Activated T-helper 17 cell treated with anti-CD3 and anti-CD28 coated beads, Interleukin-2, amount 50 U/mL, for 72 hours (primary cell): ENCODE measurements around the gene SHE. TPM values are rescaled to one million over a fixed set of nuclear protein-coding genes. Genes with fewer than 3 reads are reported as not detected.

ENCODE experiments used
- ATAC-seq: fragments of 150-1000 bp; cut with Tn5 transposase; replicated peaks from 2 replicates; pipeline ENCODE4 v1.10.0; 2021; ENCODE audit warnings: mild to moderate bottlenecking, moderate library complexity
- H3K27ac Mint-ChIP-seq: one replicate; pipeline ENCODE4 v1.8.0; 2022; ENCODE audit warnings: mixed read lengths
- H3K27me3 Mint-ChIP-seq: one replicate; pipeline ENCODE4 v1.8.0; 2022; ENCODE audit warnings: mixed read lengths
- H3K36me3 Mint-ChIP-seq: one replicate; pipeline ENCODE4 v1.8.0; 2022; ENCODE audit warnings: low read depth, mild to moderate bottlenecking, mixed read lengths
- H3K4me1 Mint-ChIP-seq: one replicate; pipeline ENCODE4 v1.8.0; 2022; ENCODE audit warnings: mixed read lengths
- H3K4me3 Mint-ChIP-seq: one replicate; pipeline ENCODE4 v1.8.0; 2022; ENCODE audit warnings: mild to moderate bottlenecking, mixed read lengths
- H3K9me3 Mint-ChIP-seq: one replicate; pipeline ENCODE4 v1.8.0; 2022; ENCODE audit warnings: mixed read lengths
- total RNA-seq, 2 donors: library from RNA; stranded (reverse); gene quantifications; one replicate each; pipeline ENCODE4 v1.2.3, GENCODE V29; 2022

Gene SHE
- total RNA-seq, 2 donors from 2014 or later = 0.03 TPM; not detected in 1

DNA sequence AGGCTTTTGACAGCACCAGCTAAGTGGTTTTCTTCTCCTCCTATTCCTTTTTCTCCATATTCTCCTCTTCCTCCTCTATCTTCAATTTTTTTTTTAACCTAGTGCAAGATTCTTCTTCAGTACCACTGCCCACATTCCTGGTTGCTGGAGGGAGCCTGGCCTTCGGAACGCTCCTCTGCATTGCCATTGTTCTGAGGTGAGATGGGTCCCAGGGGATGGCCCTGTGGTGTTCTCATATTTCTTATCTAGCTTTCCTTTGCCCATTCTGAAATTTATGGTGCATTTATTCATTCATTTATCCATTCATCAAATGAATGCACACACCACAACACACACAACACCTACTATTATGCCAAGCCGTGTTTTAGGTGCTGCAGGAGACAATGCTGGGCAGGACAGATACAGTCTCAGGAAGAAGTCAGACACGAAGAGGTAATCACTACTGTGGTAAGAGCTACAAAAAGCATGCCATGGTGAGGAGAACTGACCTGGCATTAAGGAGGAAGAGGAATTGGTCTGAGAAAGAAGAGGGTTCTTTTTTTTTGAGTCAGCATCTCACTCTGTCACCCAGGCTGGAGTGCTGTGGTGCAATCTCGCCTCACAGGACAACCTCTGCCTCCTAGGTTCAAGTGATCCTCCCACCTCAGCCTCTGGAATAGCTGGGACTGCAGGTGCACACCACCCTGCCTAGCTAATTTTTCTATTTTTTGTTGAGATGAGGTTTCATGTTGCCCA lies 47.7 kb downstream of the SHE start:
- Mint-ChIP-seq H3K27ac (no peak overlapping the region), H3K4me1 (peaks cover 27% of the 10 kb centered on the region), H3K9me3 (no peaks in the 10 kb centered on the region), H3K27me3 (no peaks in the 10 kb centered on the region), H3K36me3 (peaks cover 99% of the 10 kb centered on the region), H3K4me3 (peak overlapping the region; percentile 43)
- ATAC-seq = peak; percentile 23

DNA sequence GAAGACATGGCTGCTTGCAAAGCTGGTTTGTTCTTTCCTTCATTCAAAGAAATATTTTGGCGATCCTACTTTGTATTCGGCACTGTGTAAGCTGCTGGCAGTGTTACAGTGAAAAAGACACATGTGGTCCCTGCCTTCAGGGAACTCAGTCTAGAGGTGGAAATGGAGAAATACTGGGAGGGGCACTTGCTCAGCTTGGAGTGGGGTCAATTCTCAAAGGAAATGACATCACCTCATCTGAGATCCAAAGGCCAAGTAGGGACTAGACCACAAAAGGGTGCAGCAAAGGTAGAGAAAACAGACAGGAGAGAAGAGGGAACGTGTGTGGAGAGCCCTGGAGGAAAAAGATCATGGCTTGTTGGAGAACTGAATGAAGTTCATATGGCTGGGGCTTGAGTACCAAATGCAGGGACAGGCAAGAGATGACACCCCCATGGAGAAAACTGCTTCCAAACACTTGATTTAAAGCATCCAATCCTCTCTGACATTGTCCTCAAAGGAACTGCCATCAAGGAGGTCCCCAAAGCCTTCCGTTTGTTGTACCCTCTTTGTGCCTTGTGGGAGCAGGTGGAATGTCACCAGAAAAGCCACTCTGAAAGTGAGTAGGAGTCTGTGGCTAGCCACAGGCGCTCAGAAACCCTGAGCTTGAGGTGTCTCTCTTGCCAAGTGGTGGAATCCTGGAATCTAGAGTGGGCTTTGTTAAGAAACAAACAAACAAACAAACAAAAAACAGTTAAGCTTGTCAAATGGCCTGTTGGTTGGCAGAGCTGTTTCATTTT lies 48.4 kb downstream of the SHE start:
- no peak overlapping the region for H3K27ac Mint-ChIP-seq
- ATAC-seq = peak; percentile 68
- peak overlapping the region; percentile 43 for H3K4me3 Mint-ChIP-seq
- no peaks in the 10 kb centered on the region for H3K9me3 Mint-ChIP-seq
- H3K27me3 Mint-ChIP-seq = no peaks in the 10 kb centered on the region
- peaks cover 97% of the 10 kb centered on the region for H3K36me3 Mint-ChIP-seq
- H3K4me1 Mint-ChIP-seq = peaks cover 27% of the 10 kb centered on the region

DNA sequence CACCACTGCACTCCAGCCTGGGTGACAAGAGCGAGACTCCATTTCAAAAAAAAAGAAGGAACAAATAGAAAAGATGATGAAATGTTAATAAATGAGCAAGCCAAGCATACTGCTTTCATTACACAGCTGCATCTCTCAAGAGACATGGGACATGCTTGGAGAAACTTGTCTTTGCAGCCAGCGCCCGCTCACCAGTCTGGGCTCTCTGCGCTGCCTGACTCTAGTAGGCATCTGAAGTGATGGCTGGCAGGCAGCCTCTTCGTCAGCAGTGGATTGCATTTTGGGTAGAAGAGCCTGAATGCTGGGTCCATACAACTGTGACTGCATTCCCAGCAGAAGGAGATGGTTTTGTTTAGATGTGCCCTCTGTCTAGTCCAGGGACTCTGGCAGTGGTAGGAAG lies 49.1 kb downstream of the SHE start:
- Mint-ChIP-seq H3K4me3 (peak overlapping the region; percentile 43), H3K36me3 (peaks cover 96% of the 10 kb centered on the region), H3K9me3 (no peaks in the 10 kb centered on the region), H3K27ac (no peak overlapping the region), H3K4me1 (peaks cover 27% of the 10 kb centered on the region), H3K27me3 (no peaks in the 10 kb centered on the region)
- no peak for ATAC-seq

DNA sequence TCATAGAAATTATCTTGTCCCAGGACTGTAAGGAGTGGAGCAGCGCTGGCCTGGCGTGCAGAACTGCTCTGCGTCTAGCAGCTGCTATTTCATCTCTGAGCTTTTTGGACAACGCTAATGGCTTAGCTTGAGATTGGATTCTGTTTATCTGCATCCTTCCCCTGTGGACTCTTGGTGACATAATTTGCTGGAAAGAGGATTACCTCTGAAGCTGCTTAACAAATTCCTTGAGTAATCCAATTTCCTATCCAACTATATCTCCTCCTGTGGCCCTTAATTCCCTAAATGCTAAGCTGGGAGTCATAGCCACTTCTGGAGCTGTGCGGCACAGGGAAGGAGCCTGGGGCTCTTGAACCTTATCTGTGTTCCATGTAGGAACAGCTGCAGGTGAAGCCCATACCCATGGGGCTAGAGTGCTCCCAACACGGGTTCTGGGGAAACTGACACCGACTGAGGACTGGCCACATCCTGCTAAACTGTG lies 53.8 kb downstream of the SHE start:
- no peak for ATAC-seq
- H3K36me3 Mint-ChIP-seq = peaks cover 87% of the 10 kb centered on the region
- no peaks in the 10 kb centered on the region for H3K27me3 Mint-ChIP-seq
- peaks cover 29% of the 10 kb centered on the region for H3K4me1 Mint-ChIP-seq
- no peak overlapping the region for H3K27ac Mint-ChIP-seq
- H3K4me3 Mint-ChIP-seq = no peak overlapping the region
- no peaks in the 10 kb centered on the region for H3K9me3 Mint-ChIP-seq

DNA sequence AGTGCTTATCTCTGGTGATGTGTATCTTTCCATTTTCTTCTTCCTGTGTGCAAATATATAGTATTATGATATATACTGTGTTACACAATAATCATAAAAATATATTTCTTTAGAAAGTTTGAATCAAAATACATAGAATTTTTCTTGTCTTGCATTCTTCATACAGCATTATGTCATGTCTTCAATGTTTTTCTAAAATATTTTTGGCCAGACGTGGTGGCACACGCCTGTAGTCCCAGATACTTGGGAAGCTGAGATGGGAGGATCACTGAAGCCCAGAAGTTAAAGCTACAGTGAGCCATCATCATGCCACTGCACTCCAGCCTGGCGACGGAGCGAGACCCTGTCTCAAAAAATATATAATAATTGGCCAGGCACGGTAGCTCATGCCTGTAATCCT lies 55.4 kb downstream of the SHE start:
- peaks cover 83% of the 10 kb centered on the region for H3K36me3 Mint-ChIP-seq
- no peak overlapping the region for H3K27ac Mint-ChIP-seq
- ATAC-seq = no peak
- peaks cover 27% of the 10 kb centered on the region for H3K4me1 Mint-ChIP-seq
- H3K4me3 Mint-ChIP-seq = no peak overlapping the region
- no peaks in the 10 kb centered on the region for H3K27me3 Mint-ChIP-seq
- H3K9me3 Mint-ChIP-seq = no peaks in the 10 kb centered on the region

- Mint-ChIP-seq H3K9me3 (no peaks in the 10 kb centered on the region), H3K27me3 (no peaks in the 10 kb centered on the region), H3K36me3 (peaks cover 83% of the 10 kb centered on the region), H3K4me1 (peaks cover 31% of the 10 kb centered on the region), H3K27ac (no peak overlapping the region), H3K4me3 (no peak overlapping the region)
- no peak for ATAC-seq
These were observed 55.9 kb downstream of the SHE start for GRCh38 chr1:154446292-154446691.

DNA sequence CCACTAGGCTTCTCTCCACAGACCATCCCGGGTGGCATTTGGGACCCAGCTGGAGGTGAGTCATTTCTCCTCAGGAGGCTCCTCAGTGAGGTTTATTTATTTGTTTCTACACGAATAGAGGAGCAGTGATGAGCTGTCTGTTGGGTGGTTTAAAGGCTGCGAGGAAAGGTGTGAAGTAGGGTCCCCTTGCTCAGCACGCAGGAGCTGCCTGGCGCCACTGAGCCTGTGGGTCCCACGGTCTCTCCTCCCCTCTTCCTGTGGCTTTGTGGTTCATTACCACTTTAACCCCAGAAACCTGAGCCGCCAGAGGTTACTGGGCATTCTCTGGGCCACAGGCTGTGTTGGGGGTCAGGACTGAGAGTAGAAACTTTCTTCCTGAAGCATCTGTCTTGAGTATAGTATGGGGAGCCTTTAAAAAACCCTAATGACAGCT lies 57.2 kb downstream of the SHE start:
- peak; percentile 72 for ATAC-seq
- H3K4me3 Mint-ChIP-seq = peak overlapping the region; percentile 38
- H3K9me3 Mint-ChIP-seq = no peaks in the 10 kb centered on the region
- H3K4me1 Mint-ChIP-seq = peaks cover 40% of the 10 kb centered on the region
- peaks cover 83% of the 10 kb centered on the region for H3K36me3 Mint-ChIP-seq
- H3K27me3 Mint-ChIP-seq = no peaks in the 10 kb centered on the region
- H3K27ac Mint-ChIP-seq = peak overlapping the region; percentile 38

DNA sequence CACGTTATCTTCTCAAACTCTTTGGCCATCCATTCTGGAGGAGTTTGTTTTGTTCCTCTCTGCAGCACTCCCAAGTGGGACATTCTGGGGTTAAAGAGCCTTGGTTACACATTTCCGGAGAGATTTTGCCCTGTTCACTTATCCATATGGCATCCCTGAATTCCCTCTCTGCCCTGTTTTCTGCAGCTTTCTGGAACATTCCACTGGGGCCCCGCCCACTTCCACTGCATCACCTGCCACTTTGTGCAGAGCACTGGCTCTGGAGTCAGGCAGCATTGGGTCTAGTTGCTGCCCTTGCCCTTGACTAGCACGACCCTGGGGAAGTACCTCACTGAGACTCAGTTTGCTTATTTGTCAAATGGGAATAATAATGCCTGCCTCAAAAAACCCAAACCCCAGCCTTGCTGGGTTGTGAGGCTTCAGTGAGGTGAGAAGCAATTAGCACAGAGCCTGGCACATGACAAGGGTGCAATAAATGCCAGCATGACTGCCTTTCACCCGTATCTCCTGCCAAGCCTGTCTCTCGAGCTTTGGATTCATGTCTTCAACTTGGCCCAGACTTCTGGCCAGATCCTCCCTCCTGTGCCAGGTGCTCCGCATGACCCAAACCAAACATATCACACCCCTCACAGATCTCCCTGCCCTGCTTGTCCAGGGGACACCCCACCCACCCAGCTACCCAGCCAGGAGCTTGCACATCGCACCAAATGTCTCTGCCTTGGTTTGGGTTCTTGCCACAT lies 58.8 kb downstream of the SHE start:
- peaks cover 53% of the 10 kb centered on the region for H3K4me1 Mint-ChIP-seq

GRCh38 chr1:154442006-154442740 lies 60.0 kb downstream of the SHE start:
- Mint-ChIP-seq H3K27me3 (no peaks in the 10 kb centered on the region), H3K4me3 (peak overlapping the region; percentile 79), H3K9me3 (no peaks in the 10 kb centered on the region), H3K36me3 (peaks cover 86% of the 10 kb centered on the region), H3K27ac (peak overlapping the region; percentile 97), H3K4me1 (peaks cover 60% of the 10 kb centered on the region)
- no peak for ATAC-seq

More for the DNA sequence above, 58.8 kb downstream of the SHE start:
- Mint-ChIP-seq H3K27ac (no peak overlapping the region), H3K36me3 (peaks cover 83% of the 10 kb centered on the region), H3K9me3 (no peaks in the 10 kb centered on the region), H3K4me3 (no peak overlapping the region), H3K27me3 (no peaks in the 10 kb centered on the region)
- no peak for ATAC-seq

- no peaks in the 10 kb centered on the region for H3K27me3 Mint-ChIP-seq
- H3K4me3 Mint-ChIP-seq = peak overlapping the region; percentile 79
- H3K27ac Mint-ChIP-seq = peak overlapping the region; percentile 97
- no peaks in the 10 kb centered on the region for H3K9me3 Mint-ChIP-seq
- peaks cover 60% of the 10 kb centered on the region for H3K4me1 Mint-ChIP-seq
- peaks cover 93% of the 10 kb centered on the region for H3K36me3 Mint-ChIP-seq
- no peak for ATAC-seq
These were observed 60.8 kb downstream of the SHE start for GRCh38 chr1:154441241-154441888.

DNA sequence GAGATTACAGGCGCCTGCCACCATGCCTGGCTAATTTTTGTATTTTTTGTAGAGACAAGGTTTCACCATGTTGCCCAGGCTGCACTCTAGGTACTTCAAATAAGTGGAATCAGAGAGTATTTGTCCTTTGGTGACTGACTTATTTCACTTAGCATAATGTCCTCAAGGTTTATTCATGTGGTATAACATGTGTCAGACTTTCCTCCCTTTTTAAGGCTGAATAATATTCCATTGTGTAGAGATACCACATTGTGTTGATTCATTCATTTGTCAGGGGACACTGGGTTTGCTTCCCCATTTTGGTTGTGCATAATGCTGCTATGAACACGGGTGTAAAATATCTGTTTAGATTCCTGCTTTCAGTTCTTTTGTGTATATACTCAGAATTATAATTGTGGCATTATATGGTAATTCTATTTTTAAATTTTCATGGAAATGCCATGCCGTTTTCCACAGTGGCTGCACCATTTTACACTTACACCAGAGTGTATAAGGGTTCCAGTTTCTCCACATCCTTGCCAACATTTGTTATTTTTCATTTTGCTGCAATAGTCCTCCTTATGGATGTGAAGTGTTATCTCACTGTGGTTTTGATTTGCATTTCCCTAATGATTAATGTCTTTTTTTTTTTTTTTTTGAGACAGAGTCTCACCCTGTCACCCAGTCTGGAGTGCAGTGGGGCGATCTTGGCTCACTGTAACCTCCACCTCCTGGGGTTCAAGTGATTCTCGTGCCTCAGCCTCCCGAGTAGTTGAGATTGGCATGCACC lies 62.0 kb downstream of the SHE start:
- Mint-ChIP-seq H3K4me1 (peaks cover 54% of the 10 kb centered on the region), H3K36me3 (peaks cover 93% of the 10 kb centered on the region)
- peak; percentile 76 for ATAC-seq

DNA sequence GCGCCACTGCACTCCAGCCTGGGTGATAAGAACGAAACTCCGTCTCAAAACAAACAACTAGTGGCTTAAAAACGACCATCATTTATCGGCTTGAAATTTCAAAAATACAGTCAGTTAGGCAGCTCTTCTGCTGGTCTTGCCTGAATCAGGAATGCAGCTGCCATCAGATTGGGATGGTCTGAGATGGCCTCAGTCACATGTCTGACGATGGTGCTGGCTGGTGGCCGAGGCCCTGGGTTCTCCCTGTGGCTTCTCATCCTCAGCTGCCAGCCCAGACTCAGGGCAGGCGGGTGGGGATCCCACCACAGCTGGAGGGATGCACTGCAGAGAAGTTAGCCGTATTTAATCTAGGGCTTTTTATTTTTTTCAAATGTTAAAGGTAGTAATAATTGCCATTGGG lies 65.8 kb downstream of the SHE start:
- Mint-ChIP-seq H3K4me1 (peaks cover 42% of the 10 kb centered on the region), H3K27me3 (no peaks in the 10 kb centered on the region), H3K4me3 (no peak overlapping the region), H3K9me3 (no peaks in the 10 kb centered on the region), H3K27ac (no peak overlapping the region), H3K36me3 (peaks cover 93% of the 10 kb centered on the region)
- ATAC-seq = no peak

More for the DNA sequence above, 62.0 kb downstream of the SHE start:
- Mint-ChIP-seq H3K4me3 (peak overlapping the region; percentile 79), H3K9me3 (no peaks in the 10 kb centered on the region), H3K27ac (peak overlapping the region; percentile 97), H3K27me3 (no peaks in the 10 kb centered on the region)

DNA sequence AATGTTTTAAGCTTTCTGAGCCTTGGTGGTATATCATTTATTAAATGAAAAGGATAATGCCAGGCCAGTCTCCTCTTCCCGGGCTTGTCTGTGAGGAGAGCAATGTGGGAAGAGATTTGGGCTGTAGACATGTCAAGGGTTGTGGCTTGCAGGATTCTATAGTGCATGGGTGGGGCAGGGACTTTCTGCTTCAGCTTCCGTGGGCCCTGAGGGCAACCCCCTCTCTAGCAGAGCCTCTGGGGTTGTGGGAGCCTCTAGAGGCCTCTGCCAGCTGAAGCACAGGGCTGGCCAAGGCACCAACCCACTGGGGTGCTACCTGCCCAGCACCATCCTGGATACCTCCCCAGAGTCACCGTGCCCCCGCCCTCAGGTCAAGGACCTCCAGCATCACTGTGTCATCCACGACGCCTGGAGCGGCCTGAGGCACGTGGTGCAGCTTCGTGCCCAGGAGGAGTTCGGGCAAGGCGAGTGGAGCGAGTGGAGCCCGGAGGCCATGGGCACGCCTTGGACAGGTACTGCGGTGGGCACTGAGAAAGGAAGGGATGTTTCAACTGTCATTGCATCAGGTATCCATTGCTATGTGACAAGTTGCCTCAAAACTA lies 66.5 kb downstream of the SHE start:
- Mint-ChIP-seq H3K4me1 (peaks cover 40% of the 10 kb centered on the region), H3K27me3 (no peaks in the 10 kb centered on the region), H3K9me3 (no peaks in the 10 kb centered on the region), H3K27ac (no peak overlapping the region), H3K36me3 (peaks cover 93% of the 10 kb centered on the region), H3K4me3 (no peak overlapping the region)
- no peak for ATAC-seq
